CD4-positive, alpha-beta T cell treated with Interleukin-15 for 1 hour (primary cell): ENCODE measurements around the gene S100A14.
"Not testable (repeated sequence)": the region's sequence is repeated elsewhere in the genome, so short reads cannot be mapped to it uniquely, and the experiment has no call there.

Experiments used
- DNase-seq: peaks from one replicate; pipeline ENCODE4 v3.0.0-alpha.2; 2020

S100A14 gene

DNA sequence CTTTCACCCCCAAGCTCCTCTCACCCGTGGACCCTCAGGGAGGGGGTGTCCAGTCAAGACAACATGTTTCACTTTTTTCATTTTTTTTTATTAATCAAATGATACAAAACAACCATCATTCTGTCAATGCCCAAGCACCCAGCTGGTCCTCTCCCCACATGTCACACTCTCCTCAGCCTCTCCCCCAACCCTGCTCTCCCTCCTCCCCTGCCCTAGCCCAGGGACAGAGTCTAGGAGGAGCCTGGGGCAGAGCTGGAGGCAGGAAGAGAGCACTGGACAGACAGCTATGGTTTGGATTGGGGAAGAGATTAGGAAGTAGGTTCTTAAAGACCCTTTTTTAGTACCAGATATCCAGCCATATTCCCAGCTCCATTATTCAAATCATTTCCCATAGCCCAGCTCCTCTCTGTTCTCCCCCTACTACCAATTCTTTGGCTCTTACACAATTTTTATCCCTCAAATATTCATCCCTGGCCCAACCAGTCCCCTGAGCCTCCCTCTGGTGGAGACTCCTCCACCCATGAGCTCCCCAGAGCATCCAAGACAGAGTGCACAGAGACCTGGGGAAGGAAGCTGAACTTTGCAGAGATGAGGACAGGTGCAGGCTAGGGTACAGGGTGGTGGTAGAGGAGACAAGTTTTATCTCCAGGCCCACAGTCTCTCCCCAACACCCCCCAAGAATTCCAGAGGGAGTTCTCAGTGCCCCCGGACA, 1.8 kb downstream of the S100A14 start:
- no peak for DNase-seq

DNA sequence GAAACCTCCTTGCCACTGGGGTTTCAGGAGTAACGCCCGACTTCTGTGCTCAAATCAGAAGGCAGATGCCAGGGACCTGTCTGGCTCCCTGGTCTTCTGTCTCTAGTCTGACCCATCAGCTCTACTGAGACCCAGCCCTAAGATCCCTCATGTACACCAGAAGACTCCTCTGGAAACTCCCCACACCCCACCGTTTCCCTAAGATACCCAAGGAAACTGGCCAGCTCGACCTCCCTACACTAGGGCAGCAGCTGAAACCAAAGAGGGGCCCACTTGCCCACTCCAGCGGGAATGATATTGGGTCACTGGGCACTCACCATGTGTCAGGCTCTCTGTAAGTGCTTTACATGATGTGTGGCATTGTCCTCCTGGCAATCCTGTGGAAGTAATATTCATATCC, 2.7 kb downstream of the S100A14 start:
- DNase-seq = no peak

DNA sequence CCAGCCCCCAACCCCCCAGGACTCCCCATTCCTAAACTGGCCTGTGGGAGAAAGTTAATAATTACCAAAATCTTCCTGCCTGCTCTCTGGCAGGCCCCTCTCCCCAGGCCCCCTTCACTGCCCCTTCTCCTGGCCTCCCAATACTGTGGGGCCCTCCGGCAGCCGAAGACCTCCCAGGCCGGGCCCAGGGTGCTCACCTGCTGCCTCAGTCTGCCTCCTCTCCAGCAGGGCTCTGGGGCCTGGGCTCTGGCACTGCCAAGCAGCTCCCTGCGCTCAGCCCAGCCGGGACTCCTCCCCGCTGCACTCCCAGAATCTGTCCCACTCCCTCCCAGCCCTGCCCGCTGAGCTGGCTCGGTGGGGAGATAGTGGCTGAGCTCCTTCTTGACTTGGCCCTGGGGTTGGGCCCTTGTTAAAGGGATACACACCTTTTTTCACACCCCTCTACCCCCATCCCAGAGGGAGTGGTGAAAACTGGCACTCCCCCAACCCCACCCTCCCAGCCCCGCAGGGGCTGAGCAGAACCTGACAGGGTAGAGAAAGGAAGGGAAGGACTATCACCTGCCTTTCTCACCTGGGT, 3.3 kb downstream of the S100A14 start, which contains the start of gene S100A16:
Gene S100A16 (minus strand): TSS at position 383 of the 577 bp plus-strand sequence. CDS start 4,986 bp downstream, outside the sequence.
- no peak for DNase-seq

DNA sequence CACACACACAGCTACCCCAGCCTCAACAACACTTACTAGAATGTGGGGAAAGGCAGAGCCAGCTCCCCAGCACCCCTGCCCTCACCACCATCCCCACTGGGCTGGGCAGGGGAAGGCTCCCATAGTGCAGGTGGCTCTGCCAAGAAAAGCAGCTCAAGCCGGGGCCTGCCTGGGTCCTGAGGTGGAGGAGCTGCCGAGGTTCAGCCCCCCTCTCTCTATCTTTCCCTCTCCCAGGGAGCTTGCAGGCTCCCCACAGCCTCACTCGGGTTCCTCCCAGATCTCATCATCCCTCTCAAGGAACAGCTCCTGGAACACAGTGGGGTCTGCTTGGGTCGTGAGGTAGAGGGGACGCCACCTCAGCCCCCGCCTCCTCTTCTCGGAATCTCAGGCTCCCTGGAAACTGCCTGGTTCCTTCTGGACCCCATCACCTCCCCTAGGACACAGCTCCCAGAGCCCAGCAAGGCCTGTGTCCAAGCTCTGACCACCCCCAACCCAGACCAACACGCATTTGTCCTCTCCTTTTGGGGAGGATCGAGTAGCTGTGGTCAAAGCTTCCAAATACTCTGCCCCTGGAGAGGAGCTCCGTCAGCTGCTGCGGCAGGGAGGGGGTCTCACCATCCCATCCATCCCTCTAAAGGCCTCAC, 3.9 kb downstream of the S100A14 start:
- no peak for DNase-seq

DNA sequence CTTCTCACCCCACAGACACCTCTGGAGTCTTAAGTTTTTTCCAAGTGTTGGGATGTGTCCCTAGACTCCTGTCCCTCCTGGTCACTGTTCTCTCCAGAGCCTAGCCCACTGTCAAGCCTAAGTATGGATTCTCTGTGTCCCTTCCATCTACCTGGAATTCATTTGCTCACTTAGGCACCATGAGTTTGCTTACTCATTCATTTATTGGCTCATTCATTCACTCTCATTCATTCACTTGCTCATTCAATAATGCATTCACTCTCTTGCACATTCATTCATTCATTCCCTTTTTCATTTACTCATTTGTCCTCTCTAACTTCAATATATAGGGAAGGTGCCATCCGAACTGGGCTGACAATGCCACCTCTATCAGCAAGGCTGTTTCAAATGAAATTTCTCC, 4.8 kb downstream of the S100A14 start:
- DNase-seq = no peak

DNA sequence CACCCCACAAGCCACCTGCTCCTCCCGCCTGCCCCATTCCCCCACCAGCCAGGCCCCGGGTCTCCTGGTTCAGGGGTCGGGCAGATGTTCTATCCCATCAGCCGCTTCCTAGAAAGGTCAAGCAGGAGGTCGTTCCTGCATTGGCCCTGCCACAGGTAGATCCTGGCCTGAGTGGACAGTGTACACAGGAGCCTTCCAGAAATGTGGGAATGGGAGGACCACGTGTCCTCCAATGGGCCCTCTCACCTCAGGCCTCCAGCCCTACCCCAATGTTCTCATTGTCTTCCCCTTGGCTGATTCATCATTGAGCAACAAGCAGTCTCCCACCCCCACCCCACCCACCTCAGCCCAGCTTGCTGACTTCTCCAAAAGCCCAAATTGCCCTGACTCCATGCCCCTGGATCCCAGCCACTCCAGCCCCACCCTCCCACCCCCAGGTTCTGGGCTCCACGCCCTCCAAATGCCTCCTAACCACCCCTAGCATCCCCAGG, 5.3 kb downstream of the S100A14 start:
- DNase-seq = no peak

DNA sequence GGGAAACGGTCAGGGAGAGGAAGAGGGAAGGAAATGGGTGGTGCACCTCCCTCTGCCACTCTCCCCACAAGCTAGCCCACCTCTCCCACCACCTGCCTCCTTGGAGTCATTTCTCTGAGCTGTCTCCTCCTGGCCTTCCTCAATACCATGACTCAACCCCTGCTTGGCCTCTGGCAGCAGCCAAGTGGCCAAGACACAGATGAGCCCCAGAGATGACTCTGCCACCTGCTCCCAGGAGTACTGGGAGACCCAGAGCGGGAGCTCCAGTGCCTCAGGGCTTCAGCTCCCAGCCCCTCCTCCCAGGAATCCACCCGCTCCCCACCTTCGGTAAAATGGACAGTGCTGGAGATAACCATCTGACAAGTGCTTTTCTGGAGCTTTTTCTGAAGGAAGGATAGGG, 5.8 kb downstream of the S100A14 start:
- DNase-seq = no peak

DNA sequence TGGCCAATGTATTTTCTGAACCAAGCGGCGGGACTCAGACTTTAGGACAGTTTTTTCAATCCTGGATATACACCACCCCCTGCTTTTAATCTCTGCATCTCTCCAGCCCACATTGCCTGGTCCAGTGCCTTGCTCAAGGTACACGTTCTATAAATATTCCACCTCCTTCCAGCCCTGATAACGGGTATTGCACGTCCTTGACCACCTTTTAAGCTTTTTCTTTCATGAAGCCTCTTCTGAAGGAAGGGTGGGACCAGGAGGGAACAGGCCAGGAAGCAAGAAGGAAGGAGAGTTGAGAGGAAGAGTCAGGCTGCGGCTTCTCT, 6.6 kb downstream of the S100A14 start:
- DNase-seq = no peak

DNA sequence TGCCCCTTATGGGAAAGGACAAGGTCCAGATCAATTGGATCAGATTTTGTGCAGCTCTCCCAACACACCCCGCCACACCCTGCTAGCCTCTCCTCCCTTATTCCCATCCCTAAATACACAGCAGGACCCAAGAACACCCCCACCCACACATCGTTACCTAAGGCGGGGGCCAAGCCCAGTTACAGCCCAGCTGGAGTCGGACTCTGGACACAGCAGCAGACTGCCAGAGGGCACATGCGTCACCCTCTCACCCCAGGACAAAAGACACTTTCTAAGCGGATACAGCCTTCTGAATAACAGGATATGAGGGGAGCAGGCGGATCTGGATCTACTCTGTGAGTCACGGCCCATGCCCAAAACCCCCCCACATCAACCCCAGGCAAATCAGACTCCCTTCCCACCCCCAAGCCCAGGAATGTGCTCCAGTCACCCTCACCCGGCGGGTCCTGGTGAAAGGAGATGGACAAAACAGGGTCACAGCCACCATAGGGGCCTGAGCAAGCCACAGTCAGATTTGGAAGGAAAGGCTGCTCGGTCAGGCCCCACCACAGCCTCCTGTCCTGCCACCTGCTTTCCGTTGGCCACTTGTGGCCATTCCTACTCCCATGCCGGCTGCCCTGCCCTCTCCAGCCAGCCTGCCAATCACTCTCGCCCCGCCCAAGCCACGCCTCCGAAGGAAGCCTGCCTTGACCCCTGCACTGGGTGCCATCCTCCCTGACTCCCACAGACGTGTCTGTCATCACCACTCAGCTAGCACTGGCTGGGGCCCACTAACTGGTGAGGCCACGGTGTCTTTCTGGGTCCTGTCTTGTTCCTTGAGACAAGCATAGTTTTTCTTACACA, 7.2 kb downstream of the S100A14 start:
- no peak for DNase-seq

DNA sequence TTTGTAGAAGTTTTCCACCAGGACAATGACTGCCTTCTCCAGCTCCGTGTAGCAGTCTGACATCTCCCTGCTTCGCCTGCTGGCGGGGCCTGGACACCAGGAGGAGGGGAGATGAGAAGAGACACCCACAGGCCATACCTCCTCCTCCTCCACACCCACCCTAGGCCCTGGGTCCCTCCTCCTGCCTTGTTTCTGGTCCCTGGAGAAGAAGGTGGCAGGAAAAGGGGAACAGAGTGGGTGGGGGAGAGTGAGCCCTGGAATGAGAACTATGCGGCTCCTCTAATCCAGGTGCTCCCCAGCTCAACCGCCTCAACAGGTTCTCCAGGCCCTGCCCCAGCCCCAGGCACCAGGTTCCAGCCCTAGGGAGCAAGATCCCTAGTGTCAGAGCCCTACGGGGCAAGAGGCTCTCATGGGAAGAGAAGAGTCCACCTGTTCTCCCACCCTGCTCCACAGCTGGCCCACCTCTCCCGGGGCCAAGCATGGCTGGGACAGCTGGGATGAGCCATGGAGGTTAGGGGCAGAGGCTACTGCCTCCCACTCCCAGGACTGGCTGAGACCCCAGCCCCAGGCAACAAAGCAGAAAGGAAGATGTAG, 7.9 kb downstream of the S100A14 start:
- no peak for DNase-seq

DNA sequence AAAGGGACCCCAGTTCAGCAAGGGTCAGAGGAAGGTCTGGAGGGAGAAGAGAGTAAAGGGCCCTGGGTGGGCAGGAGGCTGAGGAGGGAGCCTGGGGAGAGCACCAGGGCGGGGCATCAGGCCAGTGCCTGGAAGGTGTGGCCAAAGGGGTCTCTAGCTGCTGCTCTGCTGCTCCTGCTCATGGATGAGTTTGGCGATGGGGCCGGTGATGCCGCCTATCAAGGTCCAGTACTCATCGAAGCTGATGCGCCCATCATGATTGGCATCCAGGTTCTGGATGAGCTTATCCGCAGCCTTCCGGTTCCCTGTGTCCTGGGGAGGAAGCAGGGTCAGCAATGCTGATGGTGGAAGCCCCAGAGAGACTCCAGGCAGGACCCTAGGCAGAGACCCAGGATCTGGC, 8.7 kb downstream of the S100A14 start:
- DNase-seq = no peak

DNA sequence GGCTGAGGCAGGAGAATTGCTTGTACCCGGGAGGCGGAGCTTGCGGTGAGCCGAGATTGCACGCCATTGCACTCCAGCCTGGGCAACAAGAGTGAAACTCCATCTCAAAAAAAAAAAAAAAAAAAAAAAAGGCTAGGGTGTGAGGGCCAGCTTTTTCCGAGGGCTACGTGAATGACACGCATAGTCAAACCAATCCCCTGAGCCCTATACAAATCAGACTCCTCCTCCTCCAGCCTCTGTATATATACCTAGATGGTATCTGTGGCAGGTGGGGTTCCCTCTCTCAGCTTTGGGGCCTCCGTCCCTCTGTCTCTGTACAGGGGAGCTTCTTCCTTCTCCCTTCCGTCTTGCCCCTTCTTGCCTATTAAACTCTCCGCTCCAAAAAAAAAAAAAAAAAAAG, 9.9 kb downstream of the S100A14 start:
- DNase-seq = no peak

DNA sequence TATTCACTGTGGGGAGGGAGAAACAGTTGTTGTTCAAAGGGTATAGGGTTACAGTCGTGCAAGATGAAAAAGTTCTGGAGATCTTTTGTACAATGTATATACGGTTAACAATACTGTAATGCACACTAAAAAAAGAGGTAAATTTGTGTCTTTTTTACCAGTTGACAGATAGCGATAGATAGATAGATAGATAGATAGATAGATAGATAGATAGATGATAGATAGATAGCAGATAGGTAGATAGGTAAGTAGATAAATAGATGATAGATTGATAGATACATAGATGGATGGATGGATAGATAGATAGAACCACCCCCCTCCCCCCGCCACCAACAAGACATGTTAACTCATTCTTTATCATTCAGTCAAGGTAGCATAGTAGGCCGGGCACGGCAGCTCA, 13.4 kb downstream of the S100A14 start:
- no peak for DNase-seq

DNA sequence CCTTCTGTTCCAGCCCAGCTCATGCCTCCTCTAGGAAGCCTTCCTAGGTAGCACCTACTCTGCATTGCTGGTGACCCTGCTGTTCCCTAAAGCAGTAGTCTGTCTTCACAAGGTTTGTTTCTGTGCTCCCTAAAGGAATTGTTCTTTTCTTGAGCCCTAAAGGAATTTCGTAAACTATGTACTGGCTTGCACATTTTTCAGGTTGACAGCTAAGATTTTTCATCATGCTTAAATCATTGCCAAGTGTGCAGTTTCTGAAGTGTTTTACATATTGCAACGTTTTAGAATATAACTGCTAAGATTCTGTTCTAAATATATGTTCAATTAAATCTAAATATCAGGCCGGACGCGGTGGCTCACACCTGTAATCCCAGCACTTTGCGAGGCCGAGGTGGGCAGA, 16.3 kb downstream of the S100A14 start:
- DNase-seq = no peak

DNA sequence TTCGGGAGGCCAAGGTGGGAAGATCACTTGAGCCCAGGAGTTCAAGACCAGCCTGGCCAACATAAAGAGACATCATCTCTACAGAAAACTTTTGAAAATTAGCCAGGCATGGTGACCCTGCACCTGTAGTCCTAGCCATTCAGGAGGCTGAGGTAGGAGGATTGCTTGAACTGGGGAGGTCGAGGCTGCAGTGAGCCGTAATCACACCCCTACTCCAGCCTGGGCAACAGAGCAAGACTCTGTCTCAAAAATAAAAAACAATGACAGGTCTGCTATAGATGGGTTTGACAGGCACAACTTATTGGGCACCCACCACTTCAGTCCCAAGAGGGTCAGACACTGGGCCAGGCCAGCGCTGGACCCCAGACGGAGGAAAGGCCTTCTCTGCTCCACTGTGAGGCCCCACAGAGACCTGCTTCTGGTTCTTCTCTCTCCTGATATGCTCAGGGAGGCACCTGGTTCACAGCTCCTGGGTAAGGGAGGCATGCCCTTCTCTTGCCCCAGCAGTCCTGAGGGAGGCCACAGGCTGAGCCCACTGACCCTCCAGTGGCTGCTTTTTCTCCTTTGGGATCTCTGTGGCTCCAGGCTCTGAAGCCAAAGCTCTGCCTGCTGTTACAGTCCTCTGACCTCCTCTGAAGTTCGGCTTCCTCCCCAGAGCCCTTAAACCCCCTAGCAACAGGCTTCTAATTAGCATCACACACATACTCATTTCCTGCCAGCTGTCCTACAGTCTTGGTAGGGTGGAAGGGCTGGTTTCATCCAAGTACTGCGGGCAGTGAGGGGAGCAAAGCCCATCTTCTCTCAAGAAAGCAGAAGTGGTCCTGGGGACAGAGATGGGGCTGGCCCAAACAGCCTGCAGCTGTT, 17.6 kb downstream of the S100A14 start:
- DNase-seq = peak; percentile 77

DNA sequence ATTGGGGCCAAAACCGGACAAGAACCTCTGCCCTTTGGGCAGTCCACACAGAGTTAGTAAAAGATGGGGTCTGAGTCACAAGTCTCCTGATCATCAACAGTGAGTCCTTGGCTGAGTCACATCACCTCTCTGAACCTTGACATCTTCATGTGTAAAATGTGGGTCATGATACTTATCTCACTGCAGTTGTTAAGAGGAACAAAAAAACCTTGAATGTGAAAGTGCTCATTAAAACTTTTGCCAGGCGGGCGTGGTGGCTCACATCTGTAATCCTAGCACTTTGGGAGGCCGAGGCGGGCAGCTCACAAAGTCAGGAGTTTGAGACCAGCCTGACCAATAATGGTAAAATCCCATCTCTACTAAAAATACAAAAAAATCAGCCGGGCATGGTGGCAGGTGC, 18.9 kb downstream of the S100A14 start:
- DNase-seq = no peak

DNA sequence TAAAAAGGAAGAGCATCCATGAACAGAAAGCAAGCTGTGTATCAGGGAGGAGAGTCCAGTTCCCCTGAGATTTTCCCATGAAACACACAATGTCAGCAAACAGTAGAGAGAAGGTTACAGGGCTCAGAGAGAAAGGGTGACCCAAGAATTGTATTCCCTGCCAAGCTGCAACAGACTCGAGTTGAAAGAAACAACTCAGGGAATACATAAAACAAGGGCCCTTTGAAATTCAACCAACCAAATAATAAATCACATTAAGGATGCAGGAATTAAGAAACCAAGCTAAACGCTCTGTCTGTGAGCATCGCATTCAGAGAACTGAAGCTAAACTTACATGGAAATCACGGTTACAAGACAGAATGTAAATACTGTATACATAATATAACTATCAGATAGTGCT, 23.4 kb downstream of the S100A14 start:
- DNase-seq = no peak

DNA sequence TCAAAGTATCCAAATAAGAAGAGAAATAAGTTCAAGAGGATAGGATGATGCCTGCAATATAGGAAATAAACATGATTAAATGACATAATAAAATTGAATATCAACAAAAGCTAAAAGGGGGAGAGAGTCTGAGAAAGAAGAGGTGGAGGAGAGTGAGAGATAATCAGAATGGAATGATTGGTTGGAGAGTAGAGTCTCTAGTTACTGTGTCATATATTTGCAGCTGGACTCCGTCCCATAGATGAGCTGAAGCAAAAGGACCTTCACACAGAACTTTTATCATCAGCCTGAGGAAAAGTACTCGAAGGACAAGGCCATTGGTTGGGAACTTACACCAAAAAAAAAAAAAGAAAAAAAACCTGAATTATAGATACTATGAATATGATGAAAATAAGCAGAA, 27.6 kb downstream of the S100A14 start:
- no peak for DNase-seq

DNA sequence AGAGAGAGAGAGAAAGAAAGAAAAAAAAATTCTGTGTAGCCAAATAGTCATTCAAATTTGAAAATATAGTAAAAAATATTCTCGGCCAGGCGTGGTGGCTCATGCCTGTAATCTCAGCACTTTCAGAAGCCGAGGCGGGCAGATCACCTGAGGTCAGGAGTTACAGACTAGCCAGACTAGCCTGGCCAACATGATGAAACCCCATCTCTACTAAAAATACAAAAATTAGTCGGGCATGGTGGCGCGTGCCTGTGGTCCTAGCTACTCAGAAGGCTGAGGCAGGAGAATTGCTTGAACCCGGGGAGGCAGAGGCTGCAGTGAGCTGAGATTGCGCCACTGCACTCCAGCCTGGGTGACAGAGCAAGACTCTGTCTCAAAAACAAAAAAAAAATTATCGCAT, 28.1 kb downstream of the S100A14 start:
- DNase-seq = not testable (repeated sequence)

DNA sequence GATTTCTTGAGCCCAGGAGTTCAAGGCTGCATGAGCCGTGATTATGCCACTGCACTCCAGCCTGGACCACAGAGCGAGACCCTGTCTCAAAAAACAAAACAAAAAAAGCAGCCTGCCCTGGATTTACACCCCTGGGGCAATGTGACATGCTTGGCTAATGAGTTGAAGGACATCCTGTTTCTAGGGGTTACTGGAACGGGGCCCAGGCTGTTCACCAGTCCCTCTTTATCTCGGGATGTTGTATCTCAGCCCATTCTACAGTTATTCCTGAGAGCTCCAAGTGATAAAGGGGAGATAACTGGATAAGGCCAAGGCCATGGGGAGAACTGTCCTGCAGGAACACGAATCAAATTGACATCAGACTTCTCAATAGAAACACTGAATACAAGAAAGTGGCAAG, 28.8 kb downstream of the S100A14 start:
- DNase-seq = no peak

DNA sequence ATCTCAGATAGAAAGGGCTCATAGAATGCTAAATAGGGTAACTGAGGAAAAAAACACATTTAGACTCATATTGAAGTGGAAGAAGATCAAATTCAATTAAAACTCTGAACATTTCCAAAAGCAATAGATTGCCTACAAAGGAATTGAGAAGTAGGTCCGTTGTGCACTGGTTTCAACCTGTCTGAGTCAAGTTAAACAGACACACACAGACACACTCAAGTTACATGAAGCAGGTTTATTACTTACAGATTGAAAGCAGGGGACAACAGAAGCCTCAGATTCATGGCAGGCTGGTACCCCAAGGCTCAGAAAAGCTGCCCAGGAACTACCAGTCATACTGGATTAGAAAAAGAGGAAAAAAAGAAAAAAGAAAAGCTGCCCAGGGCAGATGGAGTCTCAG, 29.8 kb downstream of the S100A14 start:
- DNase-seq = no peak

DNA sequence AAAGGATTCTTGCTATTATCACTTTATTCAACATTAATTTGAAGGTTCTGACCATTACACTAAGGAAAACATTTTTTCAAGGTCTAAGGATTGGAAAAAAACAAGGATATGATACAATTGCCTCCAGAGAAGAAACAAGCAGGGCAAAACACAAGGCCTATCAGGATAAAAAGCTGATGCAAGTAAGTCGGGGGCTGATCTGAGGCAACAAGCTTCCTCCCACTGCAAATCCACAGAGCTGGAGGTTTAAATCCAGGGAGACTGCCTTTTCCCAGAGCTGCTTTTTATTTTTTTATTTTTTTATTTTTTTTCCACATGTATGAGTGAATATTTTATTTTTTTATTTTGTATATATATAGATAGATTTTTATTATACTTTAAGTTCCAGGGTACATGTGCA, 31.1 kb downstream of the S100A14 start:
- DNase-seq = no peak
